ENCODE measurements around the gene REPS1.

DNA sequence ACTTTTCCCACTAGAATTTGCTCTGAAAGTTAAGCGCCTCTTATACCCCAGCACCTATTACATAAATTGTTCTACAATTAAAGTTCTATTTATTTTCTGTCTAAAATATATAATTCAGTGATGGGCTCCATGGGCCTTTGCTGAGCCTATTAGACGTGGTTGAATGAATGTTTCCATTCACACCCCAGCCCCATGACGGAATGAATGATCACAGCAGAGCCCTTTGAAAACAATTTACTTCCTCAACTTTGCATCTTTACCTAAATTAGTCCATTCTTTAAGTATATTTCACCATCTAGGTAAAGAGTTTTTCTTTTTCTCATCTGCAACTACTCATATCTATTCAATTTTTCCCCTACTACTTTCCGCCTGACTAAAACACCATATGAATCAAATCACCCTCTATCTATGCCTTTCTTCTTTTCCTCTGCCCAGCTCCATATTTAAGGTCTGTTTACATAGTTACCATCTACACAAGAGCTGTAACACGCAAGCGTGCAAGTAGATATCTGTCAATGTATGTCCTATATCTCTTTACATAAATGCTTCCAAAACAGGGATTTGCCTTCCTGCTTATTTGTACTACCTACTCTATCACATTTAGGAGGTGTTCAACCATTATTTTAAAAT lies 122.5 kb downstream of the REPS1 start:
- TF ChIP-seq POLR2AphosphoS5 (IDR thresholded peaks at IDR 0.05): no peak
- TF ChIP-seq CTCF (IDR thresholded peaks at IDR 0.05): no peak
- TF ChIP-seq POLR2A (IDR thresholded peaks at IDR 0.05): no peak
- no peak for TF ChIP-seq EP300 (IDR thresholded peaks at IDR 0.05)
